ENCODE data around the gene DRAXIN.

DRAXIN gene

GRCh38 chr1:11772458-11772857 lies 80.9 kb downstream of the DRAXIN start:
- Mint-ChIP-seq H3K27me3 (peaks cover 6 to 9% of the 10 kb centered on the region in 2 donors), H3K4me3 (no peak overlapping the region), H3K36me3 (no peaks in the 10 kb centered on the region), H3K27ac (no peak overlapping the region), H3K9me3 (no peaks in the 10 kb centered on the region), H3K4me1 (peaks cover 2 to 8% of the 10 kb centered on the region in 2 donors)
- DNase-seq (no peak), ATAC-seq (replicated peaks) (no peak)

GRCh38 chr1:11774753-11775152 lies 83.2 kb downstream of the DRAXIN start:
- peaks cover 6 to 19% of the 10 kb centered on the region in 2 donors for H3K27me3 Mint-ChIP-seq
- H3K4me1 Mint-ChIP-seq: peaks cover 2 to 8% of the 10 kb centered on the region in 2 donors
- H3K36me3 Mint-ChIP-seq: no peaks in the 10 kb centered on the region
- no peaks in the 10 kb centered on the region for H3K9me3 Mint-ChIP-seq
- ATAC-seq (replicated peaks) (no peak), DNase-seq (no peak)
- no peak overlapping the region for H3K4me3 Mint-ChIP-seq
- H3K27ac Mint-ChIP-seq: no peak overlapping the region

Measured in stimulated activated naive B cell treated with anti-CD40 and anti-IgM and Interleukin-4, amounts not matched to agents 10 μg/mL and 1 μg/mL and 100 μg/mL, for 72 hours (primary cell).